SKM-1 treated with dmso at 0.1 percent for 144 hours (cell line): ENCODE data around the gene ABCC2.
"Not testable (repeated sequence)": the region's sequence is repeated elsewhere in the genome, so short reads cannot be mapped to it uniquely, and the experiment has no call there.

Experiments used
- DNase-seq: peaks from one replicate; lab custom pipeline; 2025; ENCODE audit not compliant: unreplicated experiment; lab: John Stamatoyannopoulos, UW

Gene ABCC2

DNA sequence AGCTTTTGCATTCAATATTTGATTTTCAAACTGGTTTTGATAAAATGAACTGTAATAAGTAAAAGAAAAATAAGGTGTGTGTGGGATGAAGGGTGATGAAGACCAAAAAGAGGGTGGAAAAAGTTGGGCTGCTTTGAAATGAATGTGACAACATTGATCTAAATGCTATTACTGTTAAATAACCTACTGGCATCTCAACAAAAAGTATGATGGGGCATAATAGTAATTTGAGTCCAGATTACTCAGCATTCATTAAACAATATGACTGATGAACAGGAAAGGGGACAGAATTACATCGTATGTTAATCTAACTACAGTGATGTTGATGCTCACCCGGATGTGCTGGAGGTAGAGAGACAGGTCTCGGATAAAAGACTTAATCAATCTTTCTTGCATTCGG is 112.2 kb downstream of the ABCC2 start:
- no peak for DNase-seq

DNA sequence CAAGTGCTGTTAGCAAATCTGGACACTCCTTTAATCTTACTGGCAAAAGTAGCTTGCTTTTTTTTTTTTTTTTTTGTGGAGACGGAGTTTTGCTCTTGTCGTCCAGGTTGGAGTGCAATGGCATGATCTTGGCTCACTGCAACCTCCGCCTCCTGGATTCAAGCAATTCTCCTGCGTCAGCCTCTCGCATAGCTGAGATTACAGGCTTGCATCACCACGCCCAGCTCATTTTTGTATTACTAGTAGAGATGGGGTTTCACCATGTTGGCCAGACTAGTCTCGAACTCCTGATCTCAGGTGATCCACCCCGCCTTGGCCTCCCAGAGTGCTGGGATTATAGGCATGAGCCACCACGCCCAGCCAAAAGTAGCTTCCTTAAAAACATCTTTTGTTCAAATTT is 112.6 kb downstream of the ABCC2 start:
- DNase-seq = not testable (repeated sequence)

DNA sequence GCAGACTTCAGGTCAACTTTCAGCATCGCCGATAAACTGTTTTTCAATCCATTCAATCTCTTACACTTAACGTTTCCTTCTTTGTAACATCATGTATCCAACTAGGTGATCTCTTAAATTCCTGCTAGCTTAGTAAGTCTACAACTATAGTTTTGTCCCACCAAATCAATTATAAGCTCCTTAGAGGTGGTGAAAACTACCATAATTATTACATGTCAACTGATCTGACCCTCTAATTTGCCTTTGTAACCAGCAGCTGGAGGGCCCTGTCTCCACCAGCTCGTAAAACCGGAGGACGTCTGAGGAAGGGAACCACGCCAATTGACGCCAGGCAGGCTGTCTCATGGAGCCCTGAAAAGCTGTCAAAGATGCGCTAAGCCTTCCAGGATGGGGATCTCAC is 113.4 kb downstream of the ABCC2 start:
- no peak for DNase-seq
